ENCODE measurements around the gene TIAM2.
A peak's percentile ranks its signal among the peaks of the same experiment; 100 is the strongest.
"Not testable (repeated sequence)": the region's sequence is repeated elsewhere in the genome, so short reads cannot be mapped to it uniquely, and the experiment has no call there.

The TIAM2 gene

GRCh38 chr6:154962753-154963152 lies 32.4 kb upstream of the TIAM2 start:
- Histone ChIP-seq H3K79me2 (ENCODE audit: insufficient read depth, low read length) (no peaks in the 10 kb centered on the region), H2AFZ (ENCODE audit: low read depth, low read length) (no peak overlapping the region), H3K9ac (ENCODE audit: low read depth, low read length) (no peak overlapping the region), H3K4me3 (ENCODE audit: low read depth in 1 of 2, low read length in 2 of 2) (no peak overlapping the region), H3K27ac (ENCODE audit: low read length) (no peak overlapping the region), H3K4me2 (ENCODE audit: insufficient read depth, low read length) (no peak overlapping the region), H3K9me3 (ENCODE audit: insufficient read depth, low read length, severe bottlenecking) (no peaks in the 10 kb centered on the region), H3K36me3 (ENCODE audit: insufficient read depth, low read length) (no peaks in the 10 kb centered on the region), H3K27me3 (ENCODE audit: insufficient read depth, low read length, poor library complexity) (no peaks in the 10 kb centered on the region), H3K4me1 (ENCODE audit: insufficient read depth, low read length) (no peaks in the 10 kb centered on the region), H4K20me1 (ENCODE audit: insufficient read depth, low read length) (no peaks in the 10 kb centered on the region)
- DNase-seq (no peak), ATAC-seq (ENCODE audit: insufficient read depth, low read depth) (no peak)
- TF ChIP-seq, protein P1, sequence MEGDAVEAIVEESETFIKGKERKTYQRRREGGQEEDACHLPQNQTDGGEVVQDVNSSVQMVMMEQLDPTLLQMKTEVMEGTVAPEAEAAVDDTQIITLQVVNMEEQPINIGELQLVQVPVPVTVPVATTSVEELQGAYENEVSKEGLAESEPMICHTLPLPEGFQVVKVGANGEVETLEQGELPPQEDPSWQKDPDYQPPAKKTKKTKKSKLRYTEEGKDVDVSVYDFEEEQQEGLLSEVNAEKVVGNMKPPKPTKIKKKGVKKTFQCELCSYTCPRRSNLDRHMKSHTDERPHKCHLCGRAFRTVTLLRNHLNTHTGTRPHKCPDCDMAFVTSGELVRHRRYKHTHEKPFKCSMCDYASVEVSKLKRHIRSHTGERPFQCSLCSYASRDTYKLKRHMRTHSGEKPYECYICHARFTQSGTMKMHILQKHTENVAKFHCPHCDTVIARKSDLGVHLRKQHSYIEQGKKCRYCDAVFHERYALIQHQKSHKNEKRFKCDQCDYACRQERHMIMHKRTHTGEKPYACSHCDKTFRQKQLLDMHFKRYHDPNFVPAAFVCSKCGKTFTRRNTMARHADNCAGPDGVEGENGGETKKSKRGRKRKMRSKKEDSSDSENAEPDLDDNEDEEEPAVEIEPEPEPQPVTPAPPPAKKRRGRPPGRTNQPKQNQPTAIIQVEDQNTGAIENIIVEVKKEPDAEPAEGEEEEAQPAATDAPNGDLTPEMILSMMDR (IDR thresholded peaks at IDR 0.05; ENCODE audit: borderline replicate concordance, extremely low read depth, low read length, poor library complexity, severe bottlenecking): no peak
- TF ChIP-seq EZH2 (IDR thresholded peaks at IDR 0.05; ENCODE audit: borderline replicate concordance, low read depth, low read length, severe bottlenecking): no peak

- H3K36me3 ChIP-seq (ENCODE audit: insufficient read depth, low read length); H3K9me3 ChIP-seq (ENCODE audit: insufficient read depth, low read length, severe bottlenecking); H3K27ac ChIP-seq (ENCODE audit: low read length); H3K4me2 ChIP-seq (ENCODE audit: insufficient read depth, low read length); ATAC-seq (ENCODE audit: insufficient read depth, low read depth); H3K4me1 ChIP-seq (ENCODE audit: insufficient read depth, low read length); H2AFZ ChIP-seq (ENCODE audit: low read depth, low read length); H3K27me3 ChIP-seq (ENCODE audit: insufficient read depth, low read length, poor library complexity); H3K4me3 ChIP-seq (ENCODE audit: low read depth in 1 of 2, low read length in 2 of 2); H3K9ac ChIP-seq (ENCODE audit: low read depth, low read length); DNase-seq; H4K20me1 ChIP-seq (ENCODE audit: insufficient read depth, low read length); H3K79me2 ChIP-seq (ENCODE audit: insufficient read depth, low read length): not testable (repeated sequence)
Observed at GRCh38 chr6:154966065-154966770, 28.9 kb upstream of the TIAM2 start.

GRCh38 chr6:154969796-154970195 lies 25.3 kb upstream of the TIAM2 start:
- Histone ChIP-seq H3K36me3 (ENCODE audit: insufficient read depth, low read length) (no peaks in the 10 kb centered on the region), H3K27ac (ENCODE audit: low read length) (no peak overlapping the region), H3K79me2 (ENCODE audit: insufficient read depth, low read length) (no peaks in the 10 kb centered on the region), H3K4me3 (ENCODE audit: low read depth in 1 of 2, low read length in 2 of 2) (no peak overlapping the region), H3K9ac (ENCODE audit: low read depth, low read length) (no peak overlapping the region), H4K20me1 (ENCODE audit: insufficient read depth, low read length) (no peaks in the 10 kb centered on the region), H3K4me1 (ENCODE audit: insufficient read depth, low read length) (no peaks in the 10 kb centered on the region), H3K4me2 (ENCODE audit: insufficient read depth, low read length) (no peak overlapping the region), H3K27me3 (ENCODE audit: insufficient read depth, low read length, poor library complexity) (no peaks in the 10 kb centered on the region), H3K9me3 (ENCODE audit: insufficient read depth, low read length, severe bottlenecking) (no peaks in the 10 kb centered on the region), H2AFZ (ENCODE audit: low read depth, low read length) (no peak overlapping the region)
- ATAC-seq (ENCODE audit: insufficient read depth, low read depth): no peak
- DNase-seq: no peak
- TF ChIP-seq, protein P1 (IDR thresholded peaks at IDR 0.05; ENCODE audit: borderline replicate concordance, extremely low read depth, low read length, poor library complexity, severe bottlenecking): no peak
- no peak for TF ChIP-seq EZH2 (IDR thresholded peaks at IDR 0.05; ENCODE audit: borderline replicate concordance, low read depth, low read length, severe bottlenecking)

GRCh38 chr6:154974485-154975149 lies 20.5 kb upstream of the TIAM2 start:
- no peak for ATAC-seq (ENCODE audit: insufficient read depth, low read depth)

More at GRCh38 chr6:154974485-154975149, 20.5 kb upstream of the TIAM2 start:
- Histone ChIP-seq H3K9me3 (ENCODE audit: insufficient read depth, low read length, severe bottlenecking) (no peaks in the 10 kb centered on the region), H2AFZ (ENCODE audit: low read depth, low read length) (no peak overlapping the region), H4K20me1 (ENCODE audit: insufficient read depth, low read length) (no peaks in the 10 kb centered on the region), H3K4me1 (ENCODE audit: insufficient read depth, low read length) (no peaks in the 10 kb centered on the region), H3K27me3 (ENCODE audit: insufficient read depth, low read length, poor library complexity) (no peaks in the 10 kb centered on the region), H3K79me2 (ENCODE audit: insufficient read depth, low read length) (no peaks in the 10 kb centered on the region), H3K36me3 (ENCODE audit: insufficient read depth, low read length) (no peaks in the 10 kb centered on the region), H3K9ac (ENCODE audit: low read depth, low read length) (no peak overlapping the region), H3K27ac (ENCODE audit: low read length) (no peak overlapping the region), H3K4me2 (ENCODE audit: insufficient read depth, low read length) (no peak overlapping the region), H3K4me3 (ENCODE audit: low read depth in 1 of 2, low read length in 2 of 2) (no peak overlapping the region)
- TF ChIP-seq, protein P1 (IDR thresholded peaks at IDR 0.05; ENCODE audit: borderline replicate concordance, extremely low read depth, low read length, poor library complexity, severe bottlenecking): peak; percentile 14
- TF ChIP-seq EZH2 (IDR thresholded peaks at IDR 0.05; ENCODE audit: borderline replicate concordance, low read depth, low read length, severe bottlenecking): no peak
- DNase-seq: no peak

Measured in DND-41 (cell line).